Measurements from ENCODE around the gene TTC24. TPM values are rescaled to one million over a fixed set of nuclear protein-coding genes. Genes with fewer than 3 reads are reported as not detected.

Gene TTC24
- total RNA-seq, 2 experiments from 2014 or later: 2.9 to 4.6 TPM

DNA sequence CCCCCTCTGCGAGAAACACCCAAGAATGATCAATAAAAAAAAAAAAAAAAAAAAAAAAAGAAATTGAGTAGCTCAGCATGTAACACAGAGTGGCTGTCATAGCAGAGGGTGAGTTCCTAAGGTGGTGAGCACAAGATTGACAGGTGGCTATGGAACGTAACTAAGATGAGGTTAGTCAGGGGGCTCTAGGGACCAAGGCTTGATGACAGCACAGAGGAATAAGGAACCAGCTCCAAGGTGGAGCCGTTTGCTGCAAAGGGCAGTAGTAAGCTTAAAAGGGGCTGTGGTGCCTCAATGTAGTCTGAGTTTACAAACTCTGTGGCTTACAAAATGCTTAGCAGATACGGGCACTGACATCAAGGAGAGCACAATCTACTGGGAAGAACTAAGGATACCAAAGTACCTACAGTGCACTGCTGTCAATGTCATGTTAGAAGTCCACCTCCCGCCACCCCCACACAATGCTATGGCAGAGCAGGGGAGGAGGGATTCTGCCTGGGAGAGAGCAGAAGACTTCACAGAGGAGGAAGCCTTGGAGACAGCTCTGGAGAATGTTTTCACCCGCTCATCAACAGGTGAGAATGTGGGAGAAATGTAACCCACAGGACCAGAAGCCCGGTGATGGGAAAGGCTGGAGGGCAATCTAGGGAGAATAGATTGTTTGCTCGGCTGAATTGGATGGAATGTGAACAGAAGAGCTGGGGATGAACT, 20.3 kb upstream of the TTC24 start:
- no peaks in the 10 kb centered on the region for H3K9me3 Mint-ChIP-seq
- ChIA-PET POLR2A (no interaction called here), CTCF (interaction anchor here (0.5 to 1.0 kb wide), 2 partner anchors 8 to 184 kb away, joined by 3 to 4 read pairs; no protein-coding TSS in a partner anchor)
- peaks cover 18% of the 10 kb centered on the region for H3K36me3 Mint-ChIP-seq (ENCODE audit: low read depth)
- no peak for DNase-seq
- H3K4me1 Mint-ChIP-seq: no peaks in the 10 kb centered on the region
- no peaks in the 10 kb centered on the region for H3K27me3 Mint-ChIP-seq
- no peak overlapping the region for H3K27ac Mint-ChIP-seq
- no peak overlapping the region for H3K4me3 Mint-ChIP-seq

DNA sequence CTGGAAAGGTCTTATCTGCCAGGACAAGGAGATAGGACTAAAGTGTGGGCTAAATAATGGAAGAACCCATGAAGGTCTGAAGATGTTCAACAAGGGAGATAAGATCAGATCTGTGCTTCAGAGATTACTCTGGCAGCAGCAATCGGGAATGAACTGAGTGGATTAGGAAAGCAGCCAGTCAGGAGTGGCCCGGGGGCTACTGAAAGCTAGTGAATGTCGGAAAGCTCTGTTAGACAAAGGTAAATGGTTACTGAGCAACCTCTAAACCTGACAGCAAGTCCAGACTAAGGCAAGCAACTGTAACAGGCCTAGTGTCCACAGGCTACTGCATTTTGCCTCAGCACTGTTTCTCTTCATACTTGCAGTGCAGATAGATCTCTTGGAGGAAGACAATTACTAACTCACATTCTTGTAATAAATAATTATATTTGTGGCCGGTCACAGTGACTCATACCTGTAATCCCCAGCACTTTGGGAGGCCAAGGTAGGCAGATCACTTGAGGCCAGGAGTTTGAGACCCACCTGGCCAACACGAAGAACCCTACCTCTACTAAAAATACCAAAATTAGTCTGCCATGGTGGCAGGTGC, 19.6 kb upstream of the TTC24 start:
- peaks cover 21% of the 10 kb centered on the region for H3K36me3 Mint-ChIP-seq (ENCODE audit: low read depth)

DNA sequence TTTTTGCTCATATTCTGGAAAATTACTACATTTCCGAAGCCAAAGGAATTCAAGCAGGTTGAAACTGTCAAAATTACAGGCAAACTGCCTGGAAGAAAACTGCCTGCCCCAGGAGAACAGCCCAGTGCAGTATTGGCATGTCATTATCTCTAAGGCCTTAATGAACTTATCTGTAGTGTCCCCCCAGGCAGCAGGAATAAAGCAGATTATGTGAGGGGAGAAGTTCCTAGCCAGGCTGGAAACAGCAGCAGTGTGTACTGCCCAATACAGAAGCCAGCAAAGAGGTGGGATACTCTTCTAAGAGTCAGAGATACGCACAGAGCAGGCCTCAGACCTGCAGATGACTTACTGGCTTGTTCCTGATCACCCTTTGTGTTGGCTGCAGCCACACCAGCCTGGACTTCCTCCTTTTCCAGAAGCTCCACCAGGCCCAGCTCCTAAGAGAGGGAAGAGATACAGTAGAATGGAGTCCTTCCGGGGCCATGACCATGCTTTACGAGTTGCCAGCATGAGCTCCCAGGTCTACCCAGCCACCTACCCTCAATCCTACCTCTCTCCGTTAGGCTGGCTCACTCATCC, 18.8 kb upstream of the TTC24 start:
- POLR2A ChIA-PET: no interaction called here
- no peaks in the 10 kb centered on the region for H3K9me3 Mint-ChIP-seq
- H3K4me3 Mint-ChIP-seq: no peak overlapping the region
- no peaks in the 10 kb centered on the region for H3K4me1 Mint-ChIP-seq
- no peak for DNase-seq
- no peak overlapping the region for H3K27ac Mint-ChIP-seq
- CTCF ChIA-PET: interaction anchor here (1.4 kb wide), 1 partner anchor 12 kb away, joined by 4 read pairs; no protein-coding TSS in a partner anchor
- no peaks in the 10 kb centered on the region for H3K27me3 Mint-ChIP-seq
- peaks cover 20% of the 10 kb centered on the region for H3K36me3 Mint-ChIP-seq (ENCODE audit: low read depth)

More for the DNA sequence above, 19.6 kb upstream of the TTC24 start:
- H3K9me3 Mint-ChIP-seq: no peaks in the 10 kb centered on the region
- no peak overlapping the region for H3K4me3 Mint-ChIP-seq
- H3K4me1 Mint-ChIP-seq: no peaks in the 10 kb centered on the region
- no peak for DNase-seq
- no peaks in the 10 kb centered on the region for H3K27me3 Mint-ChIP-seq
- POLR2A ChIA-PET: no interaction called here
- no peak overlapping the region for H3K27ac Mint-ChIP-seq
- CTCF ChIA-PET: interaction anchor here (0.5 to 1.0 kb wide), 2 partner anchors 8 to 184 kb away, joined by 3 to 4 read pairs; no protein-coding TSS in a partner anchor

DNA sequence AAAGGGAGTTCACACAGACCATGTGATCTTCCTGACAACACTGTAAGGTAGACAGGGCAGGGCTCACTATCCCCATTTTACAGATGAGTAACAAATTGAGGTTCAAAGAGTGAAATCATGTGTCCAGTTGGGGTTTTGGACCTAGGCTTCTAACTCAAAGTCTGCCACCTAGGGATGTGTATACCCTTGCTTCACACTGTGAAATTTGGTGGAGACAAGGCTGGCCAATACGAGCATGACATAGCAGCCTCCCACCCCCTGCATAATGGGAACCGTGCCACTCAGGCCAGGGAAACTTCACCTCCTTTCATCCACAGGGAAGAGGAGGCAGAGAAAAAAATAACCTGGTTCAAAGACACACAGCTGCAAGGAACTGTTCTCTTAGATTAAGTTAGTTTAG, 14.0 kb upstream of the TTC24 start:
- no peak overlapping the region for H3K4me3 Mint-ChIP-seq
- ChIA-PET CTCF (interaction anchor here (0.9 to 1.7 kb wide), 3 partner anchors 14 to 84 kb away, joined by 4 read pairs; no protein-coding TSS in a partner anchor), POLR2A (no interaction called here)
- no peaks in the 10 kb centered on the region for H3K27me3 Mint-ChIP-seq
- H3K9me3 Mint-ChIP-seq: no peaks in the 10 kb centered on the region
- DNase-seq: no peak
- H3K4me1 Mint-ChIP-seq: no peaks in the 10 kb centered on the region
- peaks cover 30% of the 10 kb centered on the region for H3K36me3 Mint-ChIP-seq (ENCODE audit: low read depth)
- no peak overlapping the region for H3K27ac Mint-ChIP-seq

DNA sequence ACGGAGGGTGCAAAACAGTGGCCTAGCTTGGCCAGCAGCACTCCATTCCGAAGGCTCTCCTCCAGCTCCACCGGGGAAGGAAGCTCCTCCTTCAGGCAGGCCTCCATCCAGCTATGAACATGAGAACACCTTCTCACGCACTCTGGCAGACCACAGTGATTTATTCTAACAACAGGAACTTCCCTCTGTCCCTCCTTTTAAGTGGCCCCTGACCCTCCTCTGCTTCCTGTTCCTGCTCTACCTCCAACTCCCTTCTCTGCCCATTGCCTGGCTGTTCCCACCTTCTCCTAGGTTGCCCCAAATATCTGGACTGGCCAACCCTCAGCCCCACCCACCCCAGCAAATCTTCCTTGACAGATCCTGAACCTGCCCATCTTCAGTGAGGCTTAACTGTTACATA, 13.1 kb upstream of the TTC24 start:
- H3K27ac Mint-ChIP-seq: no peak overlapping the region
- H3K9me3 Mint-ChIP-seq: no peaks in the 10 kb centered on the region
- CTCF ChIA-PET: interaction anchor here (1.7 kb wide), 1 partner anchor 38 kb away, joined by 4 read pairs; no protein-coding TSS in a partner anchor
- DNase-seq: no peak
- peaks cover 8% of the 10 kb centered on the region for H3K4me1 Mint-ChIP-seq
- H3K4me3 Mint-ChIP-seq: no peak overlapping the region
- no peaks in the 10 kb centered on the region for H3K27me3 Mint-ChIP-seq
- POLR2A ChIA-PET: no interaction called here
- H3K36me3 Mint-ChIP-seq (ENCODE audit: low read depth): peaks cover 30% of the 10 kb centered on the region

DNA sequence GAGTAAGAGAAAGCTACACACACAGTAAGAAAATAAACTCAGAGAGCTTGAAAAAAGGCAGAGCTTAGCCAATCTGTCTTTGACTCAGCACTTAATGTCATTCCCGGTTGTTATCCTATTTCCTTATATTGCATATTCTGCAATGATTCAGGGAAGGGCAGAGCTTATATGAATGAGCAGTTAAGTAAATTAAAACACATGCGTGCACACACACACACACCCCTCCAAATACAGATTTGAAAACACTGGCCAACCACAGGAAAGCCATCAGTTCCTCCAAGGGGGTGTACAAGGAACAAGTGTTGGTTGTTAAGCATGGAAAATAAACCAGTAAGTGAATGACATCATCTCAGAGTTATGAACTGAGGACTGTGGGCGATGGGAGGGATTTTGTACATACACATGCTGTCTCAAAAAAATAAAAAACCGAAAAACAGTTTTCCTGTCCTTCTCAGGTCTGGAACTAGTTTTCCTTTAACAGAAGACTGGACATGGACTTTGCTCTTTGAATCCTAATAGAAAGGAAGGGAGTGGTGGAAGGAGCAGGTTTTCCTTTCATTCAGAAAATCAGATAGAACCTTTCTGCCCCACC, 8.2 kb upstream of the TTC24 start:
- H3K36me3 Mint-ChIP-seq (ENCODE audit: low read depth): peaks cover 18% of the 10 kb centered on the region
- H3K9me3 Mint-ChIP-seq: no peaks in the 10 kb centered on the region
- H3K4me3 Mint-ChIP-seq: peak overlapping the region; percentile 94
- DNase-seq: no peak
- H3K27me3 Mint-ChIP-seq: peaks cover 15% of the 10 kb centered on the region
- ChIA-PET CTCF (interaction anchor here (0.7 to 3.1 kb wide), 6 partner anchors 8 to 185 kb away, joined by 3 to 8 read pairs (median 4); partner anchors contain the start of genes NAXE and TTC24), POLR2A (interaction anchor here (1.0 kb wide), 1 partner anchor 10 kb away, joined by 4 read pairs; no protein-coding TSS in a partner anchor)
- no peak overlapping the region for H3K27ac Mint-ChIP-seq
- peaks cover 25% of the 10 kb centered on the region for H3K4me1 Mint-ChIP-seq

DNA sequence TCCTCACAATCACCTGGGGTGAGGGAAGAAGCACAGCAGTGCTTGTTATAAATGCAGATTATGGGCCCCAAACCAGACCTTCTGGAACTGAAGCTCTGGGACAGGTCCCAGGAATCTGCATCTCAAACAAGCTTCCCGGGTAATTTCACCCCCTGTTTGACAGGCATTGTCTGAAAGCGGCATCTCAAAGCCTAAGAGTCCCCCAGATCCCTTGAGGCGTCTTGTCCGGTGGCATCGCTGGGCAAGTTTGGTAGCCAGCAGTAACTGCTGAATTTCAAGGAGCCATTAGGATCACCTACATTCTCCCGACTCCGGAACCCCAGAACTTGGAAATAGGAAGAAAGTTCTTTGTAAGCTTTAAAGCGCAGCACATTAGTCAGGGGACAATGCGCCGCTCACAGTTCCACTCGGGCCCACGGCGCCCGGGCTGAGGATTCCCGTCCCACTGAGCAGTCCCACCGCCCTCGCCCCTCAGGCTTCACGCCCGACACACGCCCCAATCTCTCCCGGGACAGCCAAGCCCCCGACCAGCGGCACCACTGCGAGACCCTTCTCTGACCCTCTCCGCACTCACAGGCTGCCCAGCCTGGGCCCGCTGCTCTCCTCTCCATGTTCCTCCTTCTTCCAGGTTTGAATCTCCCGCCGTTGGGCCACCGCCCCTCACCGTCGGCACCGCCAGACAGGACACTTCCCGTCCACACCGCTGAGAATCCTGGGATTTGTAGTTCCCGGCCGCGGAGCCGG, 7.4 kb upstream of the TTC24 start, which contains the start of gene IQGAP3:
IQGAP3 (minus strand) TSS at position 647 of the 744 bp plus-strand sequence; CDS start at position 611, 36 bp downstream.
- POLR2A ChIA-PET: no interaction called here

DNA sequence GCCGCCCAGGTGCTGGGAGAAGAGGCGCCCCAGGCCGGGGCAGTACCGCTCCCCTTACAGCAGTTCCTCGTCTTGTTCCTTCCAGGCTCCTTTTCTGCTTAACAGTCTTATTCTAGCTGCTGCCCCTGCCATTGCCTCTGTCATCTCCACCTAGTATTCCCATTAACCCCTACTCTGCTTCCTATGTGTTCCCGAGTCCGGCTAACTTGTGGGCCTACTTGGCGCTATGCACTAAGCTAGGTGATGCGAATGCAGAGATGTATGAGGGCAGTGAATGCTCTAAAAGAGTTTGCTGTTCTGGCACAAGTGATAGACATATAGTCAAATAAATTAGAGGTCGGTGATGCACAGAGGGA, 6.9 kb upstream of the TTC24 start:
- DNase-seq: no peak
- POLR2A ChIA-PET: no interaction called here
- Mint-ChIP-seq H3K27me3 (peaks cover 15% of the 10 kb centered on the region), H3K4me1 (peaks cover 25% of the 10 kb centered on the region), H3K9me3 (no peaks in the 10 kb centered on the region), H3K4me3 (peak overlapping the region; percentile 94), H3K36me3 (ENCODE audit: low read depth) (peaks cover 13% of the 10 kb centered on the region), H3K27ac (peak overlapping the region; percentile 78)
- CTCF ChIA-PET: interaction anchor here (0.7 to 3.1 kb wide), 2 partner anchors 9 to 18 kb away, joined by 3 to 8 read pairs; no protein-coding TSS in a partner anchor

More for the DNA sequence above, 7.4 kb upstream of the TTC24 start, which contains the start of gene IQGAP3:
- Mint-ChIP-seq H3K27me3 (peaks cover 15% of the 10 kb centered on the region), H3K27ac (peak within 1 kb of the TSS; percentile 78), H3K9me3 (no peaks in the 10 kb centered on the region), H3K4me1 (peaks cover 25% of the 10 kb centered on the region), H3K4me3 (peak within 1 kb of the TSS; percentile 94), H3K36me3 (ENCODE audit: low read depth) (peaks cover 16% of the 10 kb centered on the region)
- DNase-seq: peak; percentile 86
- CTCF ChIA-PET: interaction anchor here (0.7 to 3.1 kb wide), 2 partner anchors 17 to 91 kb away, joined by 3 to 8 read pairs; no protein-coding TSS in a partner anchor

DNA sequence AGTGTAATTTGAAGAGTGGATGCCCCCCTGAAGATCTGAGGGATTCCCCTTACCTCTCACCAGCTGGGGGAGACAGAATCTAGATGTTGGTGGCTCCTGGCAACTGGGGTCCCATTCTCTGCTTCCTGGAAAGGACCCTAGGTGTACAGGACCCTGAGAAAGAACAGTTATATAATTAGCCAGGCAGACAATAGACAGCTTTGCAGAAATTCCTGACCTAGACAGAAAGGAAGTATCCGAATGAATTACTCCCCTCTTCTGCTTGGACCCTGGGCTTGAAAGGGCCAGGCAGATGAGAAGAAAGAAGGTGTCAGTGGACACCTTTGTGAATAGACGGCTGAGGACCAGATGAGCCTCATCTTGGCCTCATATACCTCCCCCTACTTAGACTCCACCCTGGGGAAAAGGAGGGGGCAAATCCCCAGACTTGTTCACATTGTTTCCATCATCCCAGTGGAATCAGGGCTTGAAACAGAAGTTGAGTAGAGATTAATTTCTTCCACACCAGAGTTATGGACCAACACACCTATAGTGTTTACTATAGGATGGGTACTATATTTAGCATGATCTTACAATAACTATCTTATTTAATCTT, 5.4 kb upstream of the TTC24 start:
- Mint-ChIP-seq H3K9me3 (no peaks in the 10 kb centered on the region), H3K36me3 (ENCODE audit: low read depth) (peaks cover 7% of the 10 kb centered on the region), H3K27me3 (peaks cover 15% of the 10 kb centered on the region), H3K4me3 (no peak overlapping the region), H3K27ac (no peak overlapping the region), H3K4me1 (peaks cover 25% of the 10 kb centered on the region)
- CTCF ChIA-PET: interaction anchor here (2.3 kb wide), 1 partner anchor 188 kb away, joined by 7 read pairs; no protein-coding TSS in a partner anchor
- POLR2A ChIA-PET: no interaction called here
- no peak for DNase-seq

DNA sequence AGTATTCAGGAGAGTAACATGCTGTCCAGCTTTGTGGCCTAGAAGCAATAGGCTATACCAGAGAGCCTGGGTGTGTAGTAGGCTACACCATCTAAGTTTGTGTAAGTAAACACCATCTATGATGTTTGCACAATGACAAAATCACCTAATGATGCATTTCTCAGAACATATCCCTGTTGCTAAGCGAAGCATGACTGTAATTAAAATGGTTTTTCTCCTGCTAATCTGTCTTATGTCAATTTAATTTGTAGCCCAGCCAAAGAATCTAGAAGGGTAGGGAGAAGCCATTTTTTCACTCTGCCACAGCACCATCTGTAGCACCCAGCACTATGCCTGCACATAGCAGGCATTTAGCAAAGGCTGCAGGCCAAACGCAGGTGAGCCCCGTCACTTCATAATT, 2.0 kb upstream of the TTC24 start:
- peaks cover 9% of the 10 kb centered on the region for H3K27me3 Mint-ChIP-seq
- ChIA-PET POLR2A (no interaction called here), CTCF (interaction anchor here (1.0 to 1.5 kb wide), 2 partner anchors 76 to 97 kb away, joined by 3 to 4 read pairs; no protein-coding TSS in a partner anchor)
- no peaks in the 10 kb centered on the region for H3K36me3 Mint-ChIP-seq (ENCODE audit: low read depth)
- H3K9me3 Mint-ChIP-seq: no peaks in the 10 kb centered on the region
- H3K4me3 Mint-ChIP-seq: no peak overlapping the region
- no peak for DNase-seq
- peaks cover 15% of the 10 kb centered on the region for H3K4me1 Mint-ChIP-seq
- no peak overlapping the region for H3K27ac Mint-ChIP-seq

DNA sequence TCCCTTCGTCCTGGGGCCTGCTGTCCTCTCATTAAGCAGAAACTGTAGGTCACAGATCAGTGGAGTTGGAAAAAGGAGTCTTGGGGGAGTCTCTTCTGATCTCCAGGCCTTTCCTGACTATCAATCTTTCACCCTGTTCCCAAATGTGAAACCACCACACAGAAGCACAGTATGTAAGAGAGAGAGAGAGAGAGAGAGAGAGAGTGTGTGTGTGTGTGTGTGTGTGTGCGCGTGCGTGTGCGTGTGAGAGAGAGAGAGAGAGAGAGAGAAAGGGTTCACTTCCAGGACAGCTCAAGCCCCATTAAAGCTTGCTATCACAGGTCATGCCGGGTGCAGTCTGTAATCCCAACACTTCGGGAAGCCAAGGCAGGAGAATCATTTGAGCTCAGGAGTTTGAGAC, 1.5 kb upstream of the TTC24 start:
- H3K4me1 Mint-ChIP-seq: peaks cover 16% of the 10 kb centered on the region
- CTCF ChIA-PET: interaction anchor here (0.7 to 1.0 kb wide), 2 partner anchors 76 to 149 kb away, joined by 3 read pairs; no protein-coding TSS in a partner anchor
- H3K27me3 Mint-ChIP-seq: peaks cover 5% of the 10 kb centered on the region
- POLR2A ChIA-PET: no interaction called here
- no peaks in the 10 kb centered on the region for H3K9me3 Mint-ChIP-seq
- H3K27ac Mint-ChIP-seq: no peak overlapping the region
- H3K36me3 Mint-ChIP-seq (ENCODE audit: low read depth): no peaks in the 10 kb centered on the region
- DNase-seq: no peak
- no peak overlapping the region for H3K4me3 Mint-ChIP-seq

Measured in activated CD4-positive, alpha-beta T cell treated with anti-CD3 and anti-CD28 coated beads, Interleukin-2, amount 10 ng/mL, durations not matched to agents 7 days and 5 days (primary cell).